Activated naive CD4-positive, alpha-beta T cell treated with anti-CD3 and anti-CD28 coated beads for 36 hours (primary cell): Measurements from ENCODE around the gene FXYD5. TPM values are rescaled to one million over a fixed set of nuclear protein-coding genes. Genes with fewer than 3 reads are reported as not detected.

Experiments used
- CTCF ChIA-PET: fragments of 350-600 bp; sonication (Branson Sonifier 250); formaldehyde crosslinking; loops from one replicate; lab custom pipeline; 2021; ENCODE audit warnings: antibody characterized with exemption; lab: Charles Lee
- DNase-seq: peaks from one replicate; pipeline ENCODE4 v3.0.0-alpha.2; 2020
- H3K27ac Mint-ChIP-seq: one replicate; pipeline ENCODE4 v1.8.0; 2021; ENCODE audit warnings: mild to moderate bottlenecking, mixed read lengths
- H3K27me3 Mint-ChIP-seq: one replicate; pipeline ENCODE4 v1.8.0; 2021; ENCODE audit warnings: low read depth, mixed read lengths
- H3K36me3 Mint-ChIP-seq: one replicate; pipeline ENCODE4 v1.8.0; 2021; ENCODE audit warnings: low read depth, mixed read lengths
- H3K4me1 Mint-ChIP-seq: one replicate; pipeline ENCODE4 v1.8.0; 2021; ENCODE audit warnings: low read depth, mixed read lengths
- H3K4me3 Mint-ChIP-seq: one replicate; pipeline ENCODE4 v1.8.0; 2021; ENCODE audit warnings: mild to moderate bottlenecking, moderate library complexity, mixed read lengths
- H3K9me3 Mint-ChIP-seq: one replicate; pipeline ENCODE4 v1.8.0; 2021; ENCODE audit warnings: mixed read lengths
- intact Hi-C: fragments of 100-400 bp; cut with micrococcal nuclease; formaldehyde crosslinking; loops from one replicate; pipeline ENCODE4 v1.15.1; 2023
- total RNA-seq, 2 experiments: library from RNA; stranded (reverse); gene quantifications; one replicate each; pipeline ENCODE4 v1.2.3, GENCODE V29; 2021

The FXYD5 gene
- total RNA-seq, 2 experiments from 2014 or later = 289 to 294 TPM

GRCh38 chr19:35153701-35154524 lies 622 bp upstream of the FXYD5 start:
- Mint-ChIP-seq H3K4me3 (peak overlapping the region; percentile 98), H3K4me1 (peaks cover 40% of the 10 kb centered on the region), H3K36me3 (peaks cover 43% of the 10 kb centered on the region), H3K27ac (peak overlapping the region; percentile 99), H3K27me3 (no peaks in the 10 kb centered on the region), H3K9me3 (no peaks in the 10 kb centered on the region)
- peak; percentile 83 for DNase-seq
- CTCF ChIA-PET = interaction anchor here (0.6 to 4.1 kb wide), 11 partner anchors 11 to 532 kb away, joined by 3 to 35 read pairs (median 3); partner anchors contain the start of gene FXYD7
- intact Hi-C loops = loop anchor here (2.0 kb wide), 1 partner anchor 17 kb away; no protein-coding TSS in a partner anchor

GRCh38 chr19:35155441-35155840 lies 906 bp downstream of the FXYD5 start:
- CTCF ChIA-PET = no interaction called here
- peaks cover 57% of the 10 kb centered on the region for H3K36me3 Mint-ChIP-seq
- DNase-seq = peak; percentile 59
- peak overlapping the region; percentile 99 for H3K27ac Mint-ChIP-seq
- no peaks in the 10 kb centered on the region for H3K27me3 Mint-ChIP-seq
- H3K4me1 Mint-ChIP-seq = peaks cover 47% of the 10 kb centered on the region
- H3K9me3 Mint-ChIP-seq = no peaks in the 10 kb centered on the region
- intact Hi-C loops = loop anchor here (1.0 to 2.0 kb wide), 3 partner anchors 14 to 59 kb away; no protein-coding TSS in a partner anchor
- H3K4me3 Mint-ChIP-seq = peak overlapping the region; percentile 98

- H3K27ac Mint-ChIP-seq = peak overlapping the region; percentile 99
- no peaks in the 10 kb centered on the region for H3K9me3 Mint-ChIP-seq
- CTCF ChIA-PET = no interaction called here
- H3K4me1 Mint-ChIP-seq = peaks cover 50% of the 10 kb centered on the region
- peak overlapping the region; percentile 98 for H3K4me3 Mint-ChIP-seq
- H3K27me3 Mint-ChIP-seq = no peaks in the 10 kb centered on the region
- no peak for DNase-seq
- intact Hi-C loops = loop anchor here (1.0 to 2.0 kb wide), 3 partner anchors 15 to 58 kb away; no protein-coding TSS in a partner anchor
- H3K36me3 Mint-ChIP-seq = peaks cover 64% of the 10 kb centered on the region
Observed at GRCh38 chr19:35155981-35156672, 1.6 kb downstream of the FXYD5 start.

GRCh38 chr19:35156673-35157014 lies 2.1 kb downstream of the FXYD5 start:
- Mint-ChIP-seq H3K4me1 (peaks cover 55% of the 10 kb centered on the region), H3K36me3 (peaks cover 69% of the 10 kb centered on the region), H3K27ac (peak overlapping the region; percentile 99), H3K4me3 (peak overlapping the region; percentile 98), H3K9me3 (peaks cover 4% of the 10 kb centered on the region), H3K27me3 (no peaks in the 10 kb centered on the region)
- intact Hi-C loops = no loop called here
- no peak for DNase-seq
- CTCF ChIA-PET = no interaction called here

- CTCF ChIA-PET = no interaction called here
Observed at GRCh38 chr19:35157431-35157830, 2.9 kb downstream of the FXYD5 start.

GRCh38 chr19:35159606-35160005 lies 5.1 kb downstream of the FXYD5 start:
- Mint-ChIP-seq H3K36me3 (peaks cover 98% of the 10 kb centered on the region), H3K4me3 (no peak overlapping the region), H3K9me3 (peaks cover 23% of the 10 kb centered on the region), H3K4me1 (peaks cover 55% of the 10 kb centered on the region), H3K27me3 (no peaks in the 10 kb centered on the region), H3K27ac (peak overlapping the region; percentile 56)
- CTCF ChIA-PET = no interaction called here
- intact Hi-C loops = no loop called here
- no peak for DNase-seq

More at GRCh38 chr19:35157431-35157830, 2.9 kb downstream of the FXYD5 start:
- Mint-ChIP-seq H3K4me1 (peaks cover 56% of the 10 kb centered on the region), H3K27ac (peak overlapping the region; percentile 86), H3K4me3 (peak overlapping the region; percentile 44), H3K9me3 (peaks cover 8% of the 10 kb centered on the region), H3K36me3 (peaks cover 77% of the 10 kb centered on the region), H3K27me3 (no peaks in the 10 kb centered on the region)
- no peak for DNase-seq
- intact Hi-C loops = no loop called here

GRCh38 chr19:35160629-35161433 lies 6.3 kb downstream of the FXYD5 start:
- no peaks in the 10 kb centered on the region for H3K27me3 Mint-ChIP-seq
- H3K36me3 Mint-ChIP-seq = peaks cover 99% of the 10 kb centered on the region
- no peak overlapping the region for H3K4me3 Mint-ChIP-seq
- H3K4me1 Mint-ChIP-seq = peaks cover 58% of the 10 kb centered on the region
- intact Hi-C loops = no loop called here
- no peak overlapping the region for H3K27ac Mint-ChIP-seq
- no peak for DNase-seq
- CTCF ChIA-PET = interaction anchor here (0.5 to 1.6 kb wide), 4 partner anchors 19 to 567 kb away, joined by 3 to 7 read pairs (median 4); no protein-coding TSS in a partner anchor
- peaks cover 34% of the 10 kb centered on the region for H3K9me3 Mint-ChIP-seq

GRCh38 chr19:35161434-35161743 lies 6.9 kb downstream of the FXYD5 start:
- CTCF ChIA-PET = interaction anchor here (0.5 to 1.6 kb wide), 3 partner anchors 20 to 566 kb away, joined by 3 to 7 read pairs (median 3); no protein-coding TSS in a partner anchor
- Mint-ChIP-seq H3K36me3 (peaks cover 99% of the 10 kb centered on the region), H3K9me3 (peaks cover 39% of the 10 kb centered on the region), H3K27ac (no peak overlapping the region), H3K4me1 (peaks cover 57% of the 10 kb centered on the region), H3K4me3 (no peak overlapping the region), H3K27me3 (no peaks in the 10 kb centered on the region)
- intact Hi-C loops = no loop called here
- DNase-seq = no peak

GRCh38 chr19:35162471-35163326 lies 8.2 kb downstream of the FXYD5 start:
- CTCF ChIA-PET = interaction anchor here (1.1 to 1.2 kb wide), 3 partner anchors 10 to 27 kb away, joined by 3 read pairs; partner anchors contain the start of gene LGI4
- Mint-ChIP-seq H3K27ac (peak overlapping the region; percentile 56), H3K4me1 (peaks cover 59% of the 10 kb centered on the region), H3K4me3 (no peak overlapping the region), H3K9me3 (peaks cover 43% of the 10 kb centered on the region), H3K36me3 (peaks cover 98% of the 10 kb centered on the region), H3K27me3 (no peaks in the 10 kb centered on the region)
- intact Hi-C loops = no loop called here
- no peak for DNase-seq

- intact Hi-C loops = no loop called here
- Mint-ChIP-seq H3K4me3 (no peak overlapping the region), H3K9me3 (peaks cover 43% of the 10 kb centered on the region), H3K27ac (no peak overlapping the region), H3K4me1 (peaks cover 55% of the 10 kb centered on the region), H3K27me3 (no peaks in the 10 kb centered on the region), H3K36me3 (peaks cover 88% of the 10 kb centered on the region)
- CTCF ChIA-PET = no interaction called here
- no peak for DNase-seq
Observed at GRCh38 chr19:35164418-35164817, 9.9 kb downstream of the FXYD5 start.
